HUES64 (cell line): Measurements from ENCODE around the gene IPO9.

Experiments used
- H3K27ac ChIP-seq: 2 replicates; pipeline ENCODE4 v1.7.0; 2013; ENCODE audit warnings: low read depth, low read length, inconsistent platforms
- H3K27me3 ChIP-seq: 2 replicates; pipeline ENCODE4 v1.6.1; 2013; ENCODE audit warnings: mild to moderate bottlenecking, low read length; ENCODE audit not compliant: insufficient read depth
- H3K36me3 ChIP-seq: 2 replicates; pipeline ENCODE4 v1.6.1; 2013; ENCODE audit warnings: mild to moderate bottlenecking, low read length; ENCODE audit not compliant: insufficient read depth
- H3K4me1 ChIP-seq: 2 replicates; pipeline ENCODE4 v1.6.1; 2013; ENCODE audit warnings: mild to moderate bottlenecking, low read length, moderate library complexity; ENCODE audit not compliant: insufficient read depth
- H3K4me3 ChIP-seq: 2 replicates; pipeline ENCODE4 v1.5.1; 2013; ENCODE audit warnings: mild to moderate bottlenecking, low read length, moderate library complexity
- H3K9ac ChIP-seq: 2 replicates; pipeline ENCODE4 v1.6.1; 2013; ENCODE audit warnings: mild to moderate bottlenecking, low read depth, low read length
- H3K9me3 ChIP-seq: 2 replicates; pipeline ENCODE4 v1.6.1; 2013; ENCODE audit warnings: low read depth, low read length; ENCODE audit not compliant: insufficient read depth
- WGBS: fragments of 150-250, 120-280 bp; methylation state at CpG from one replicate; pipeline ENCODE4 v1.1.7; 2013; ENCODE audit warnings: missing lambda C conversion rate; 5-methylcytosine and 5-hydroxymethylcytosine counted together

IPO9 gene

DNA sequence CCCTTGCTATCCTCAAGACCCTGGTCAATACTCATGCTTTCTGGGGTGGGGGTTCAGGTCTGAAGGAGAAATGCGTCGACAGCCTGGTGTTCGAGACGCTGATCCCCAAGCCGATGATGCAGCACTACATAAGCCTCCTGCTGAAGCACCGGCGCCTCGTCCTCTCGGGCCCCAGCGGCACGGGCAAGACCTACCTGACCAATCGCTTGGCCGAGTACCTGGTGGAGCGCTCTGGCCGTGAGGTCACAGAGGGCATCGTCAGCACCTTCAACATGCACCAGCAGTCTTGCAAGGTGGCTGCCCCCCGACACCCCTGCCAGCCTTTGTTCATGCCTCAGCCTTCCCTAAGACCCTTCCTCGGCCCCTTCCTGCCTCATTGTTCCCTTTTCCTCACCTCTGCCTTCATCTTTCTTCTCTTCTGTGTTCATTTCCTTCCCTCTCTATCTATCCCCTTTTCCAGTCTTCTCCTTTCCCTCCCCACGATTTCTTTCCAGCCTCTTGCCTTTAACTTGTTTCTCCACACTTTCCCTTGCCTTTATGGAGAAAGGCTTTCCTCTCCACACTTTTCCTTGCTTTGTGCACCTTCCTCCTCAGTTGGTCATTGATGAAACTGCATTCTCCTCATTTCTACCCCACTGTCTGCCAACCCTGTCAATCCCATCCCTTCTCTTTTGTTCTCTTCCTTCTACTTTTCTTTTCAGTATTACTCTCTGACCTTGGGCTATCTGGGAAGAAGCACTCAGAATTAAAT lies 18.3 kb upstream of the IPO9 start:
- Histone ChIP-seq H3K36me3 (peaks cover 89% of the 10 kb centered on the region), H3K9ac (no peak overlapping the region), H3K27ac (no peak overlapping the region), H3K4me3 (no peak overlapping the region), H3K4me1 (no peaks in the 10 kb centered on the region), H3K9me3 (no peaks in the 10 kb centered on the region), H3K27me3 (no peaks in the 10 kb centered on the region)
- WGBS = 93% methylated on average over 19 of the region's 19 CpGs

DNA sequence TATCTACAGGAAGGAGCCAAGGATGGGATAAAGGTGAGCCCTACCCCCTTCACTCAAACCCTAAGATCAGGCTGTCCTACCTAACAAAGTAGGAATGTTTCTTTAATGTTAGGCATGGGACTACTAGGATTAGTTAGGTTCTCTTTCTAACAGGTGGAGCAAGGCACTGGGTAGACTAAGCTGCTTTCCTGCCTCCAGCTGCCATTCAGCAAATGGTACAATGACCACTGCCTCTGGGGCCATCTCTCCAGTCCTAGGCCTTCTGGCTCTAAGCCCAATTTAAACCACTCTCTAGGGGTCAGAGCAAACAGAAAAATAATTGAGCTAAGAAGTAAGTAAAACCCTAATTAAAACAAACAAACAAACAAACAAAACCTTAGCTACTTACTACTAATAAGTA lies 15.7 kb upstream of the IPO9 start:
- H3K27ac ChIP-seq = no peak overlapping the region
- H3K36me3 ChIP-seq = peaks cover 88% of the 10 kb centered on the region
- H3K4me1 ChIP-seq = no peaks in the 10 kb centered on the region
- H3K4me3 ChIP-seq = no peak overlapping the region
- H3K9me3 ChIP-seq = no peaks in the 10 kb centered on the region
- H3K27me3 ChIP-seq = no peaks in the 10 kb centered on the region
- H3K9ac ChIP-seq = no peak overlapping the region

DNA sequence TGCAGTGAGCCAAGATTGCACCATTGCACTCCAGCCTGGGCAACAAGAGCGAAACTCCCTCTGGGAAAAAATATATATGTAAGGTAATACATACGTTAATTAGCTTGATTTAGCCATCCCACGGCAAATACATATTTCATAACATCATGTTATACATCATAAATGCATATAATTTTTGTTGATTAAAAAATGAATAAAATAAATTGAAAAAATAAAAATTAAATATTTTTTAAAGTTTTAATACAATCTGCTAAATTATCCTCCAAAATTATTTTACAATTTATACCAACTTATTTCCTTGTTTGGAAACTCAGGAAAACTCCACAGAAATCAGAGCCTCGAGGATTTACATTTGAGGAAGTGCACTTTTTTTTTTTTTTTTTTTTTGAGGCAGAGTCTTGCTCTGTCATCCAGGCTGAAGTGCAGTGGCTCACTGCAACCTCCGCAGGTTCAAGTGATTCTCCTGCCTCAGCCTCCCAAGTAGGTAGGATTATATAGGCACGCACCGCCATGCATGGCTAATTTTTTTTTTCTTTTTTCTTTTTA lies 12.6 kb upstream of the IPO9 start:
- Histone ChIP-seq H3K4me1 (no peaks in the 10 kb centered on the region), H3K27me3 (no peaks in the 10 kb centered on the region), H3K27ac (no peak overlapping the region), H3K4me3 (no peak overlapping the region), H3K9me3 (no peaks in the 10 kb centered on the region), H3K9ac (no peak overlapping the region), H3K36me3 (peaks cover 87% of the 10 kb centered on the region)
- WGBS = 98% methylated on average over 4 of the region's 7 CpGs

DNA sequence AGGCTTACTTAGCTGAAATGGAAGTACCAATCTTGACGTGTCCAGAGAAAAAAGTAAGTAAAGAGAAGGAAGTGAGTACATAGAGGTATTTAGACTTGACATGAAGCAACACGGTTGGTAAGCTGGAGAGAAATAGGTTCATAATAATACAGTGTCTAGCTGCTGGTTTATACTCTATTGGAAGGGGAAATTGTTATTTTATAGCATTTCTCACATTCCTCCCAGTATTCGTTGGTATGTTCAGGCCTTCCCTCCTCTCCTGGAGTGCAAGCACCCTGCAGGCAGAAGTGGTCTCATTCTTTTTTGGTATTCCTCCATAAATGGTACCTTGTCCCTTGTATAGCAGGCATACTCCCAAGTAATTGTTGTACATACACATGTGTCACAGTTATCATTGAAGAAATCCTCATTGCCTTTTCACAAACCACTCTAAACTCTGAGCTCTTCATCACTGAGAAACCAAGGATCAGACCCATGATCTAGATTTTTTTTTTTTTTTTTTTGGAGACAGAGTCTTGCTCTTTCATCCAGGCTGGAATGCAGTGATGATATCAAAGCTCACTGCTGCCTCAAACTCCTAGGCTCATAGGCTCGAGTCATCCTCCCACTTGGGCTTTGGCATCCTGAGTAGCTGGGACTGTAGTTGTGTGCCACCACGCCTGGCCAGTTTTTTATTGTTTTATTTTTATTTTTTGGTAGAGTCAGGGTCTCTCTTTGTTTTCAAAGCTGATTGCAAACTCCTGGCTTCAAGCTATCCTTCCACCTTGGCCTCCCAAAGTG lies 9.8 kb upstream of the IPO9 start:
- Histone ChIP-seq H3K4me3 (no peak overlapping the region), H3K4me1 (no peaks in the 10 kb centered on the region), H3K9me3 (no peaks in the 10 kb centered on the region), H3K9ac (no peak overlapping the region), H3K36me3 (peaks cover 74% of the 10 kb centered on the region), H3K27me3 (no peaks in the 10 kb centered on the region), H3K27ac (no peak overlapping the region)
- 87% methylated on average over 5 of the region's 5 CpGs for WGBS

DNA sequence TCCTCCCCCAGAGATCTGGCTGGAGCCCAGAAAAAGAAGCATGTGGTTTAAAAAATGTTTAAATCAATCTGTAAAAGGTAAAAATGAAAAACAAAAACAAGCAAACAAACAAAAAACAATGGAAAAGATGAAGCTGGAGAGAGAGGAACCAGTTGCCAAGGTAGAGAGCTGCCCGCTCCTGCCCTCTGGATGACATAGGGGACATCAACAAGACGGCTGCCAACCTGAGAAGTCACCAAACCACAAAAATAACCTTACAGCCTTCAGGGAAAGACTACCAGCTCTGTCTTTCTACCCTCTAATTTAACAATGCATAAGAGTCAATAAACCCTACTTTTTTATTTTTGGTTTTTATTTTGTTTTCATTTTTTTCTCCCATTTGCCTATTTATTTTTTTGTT lies 8.5 kb upstream of the IPO9 start:
- Histone ChIP-seq H3K9ac (no peak overlapping the region), H3K4me3 (no peak overlapping the region), H3K4me1 (no peaks in the 10 kb centered on the region), H3K36me3 (peaks cover 65% of the 10 kb centered on the region), H3K27ac (no peak overlapping the region), H3K27me3 (no peaks in the 10 kb centered on the region), H3K9me3 (no peaks in the 10 kb centered on the region)
- WGBS = 89% methylated on average over 2 of the region's 2 CpGs

DNA sequence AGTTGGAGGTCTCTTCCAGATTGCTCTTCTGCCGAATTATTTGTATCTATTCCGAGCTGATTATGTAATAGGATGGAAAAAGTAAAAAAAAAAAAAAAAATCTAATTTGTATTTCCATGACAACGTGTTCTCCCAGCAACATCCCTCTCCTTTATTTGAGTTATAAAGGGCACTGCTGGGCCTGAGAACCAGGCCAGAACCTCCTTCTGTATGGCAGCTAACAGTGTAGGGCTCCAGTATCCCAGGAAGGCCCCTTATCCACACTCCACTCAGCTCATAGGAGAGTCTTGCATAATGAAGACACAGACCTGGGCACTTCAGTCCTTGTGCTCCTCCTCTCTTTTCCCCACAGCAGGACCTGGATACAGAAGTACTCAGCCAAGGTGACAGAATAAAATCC lies 3.7 kb upstream of the IPO9 start:
- H3K27me3 ChIP-seq = no peaks in the 10 kb centered on the region
- WGBS = 80% methylated on average over 3 of the region's 3 CpGs
- no peak overlapping the region for H3K4me3 ChIP-seq
- H3K4me1 ChIP-seq = peaks cover 9% of the 10 kb centered on the region; the same call in 1 of the 2 replicates
- no peak overlapping the region for H3K9ac ChIP-seq
- no peaks in the 10 kb centered on the region for H3K9me3 ChIP-seq
- peaks cover 24% of the 10 kb centered on the region for H3K36me3 ChIP-seq
- H3K27ac ChIP-seq = no peak overlapping the region

DNA sequence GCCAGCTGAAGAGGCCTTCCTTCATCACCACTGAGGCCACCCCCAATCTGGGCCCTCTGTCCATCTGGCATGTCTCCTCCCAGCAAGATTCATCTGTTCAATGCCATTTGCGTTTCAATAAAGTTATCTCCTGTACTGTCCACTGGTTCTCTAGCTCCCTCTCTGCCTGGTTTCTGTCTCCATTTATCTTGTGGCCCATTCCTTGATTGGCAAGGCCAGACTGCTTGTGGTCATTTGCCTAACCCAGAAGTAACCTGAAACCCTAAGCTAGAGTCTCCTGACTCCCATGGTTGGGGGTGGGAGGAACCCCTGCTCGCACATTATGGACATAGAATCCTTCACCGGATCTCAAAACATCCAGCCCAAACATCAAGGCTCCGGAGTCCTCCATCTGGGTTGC lies 2.1 kb upstream of the IPO9 start:
- Histone ChIP-seq H3K4me3 (no peak overlapping the region), H3K9me3 (no peaks in the 10 kb centered on the region), H3K36me3 (peaks cover 8% of the 10 kb centered on the region; the same call in 1 of the 2 replicates), H3K27me3 (no peaks in the 10 kb centered on the region), H3K9ac (no peak overlapping the region), H3K4me1 (peaks cover 14% of the 10 kb centered on the region; the same call in 1 of the 2 replicates), H3K27ac (no peak overlapping the region)
- WGBS = 82% methylated on average over 4 of the region's 4 CpGs

DNA sequence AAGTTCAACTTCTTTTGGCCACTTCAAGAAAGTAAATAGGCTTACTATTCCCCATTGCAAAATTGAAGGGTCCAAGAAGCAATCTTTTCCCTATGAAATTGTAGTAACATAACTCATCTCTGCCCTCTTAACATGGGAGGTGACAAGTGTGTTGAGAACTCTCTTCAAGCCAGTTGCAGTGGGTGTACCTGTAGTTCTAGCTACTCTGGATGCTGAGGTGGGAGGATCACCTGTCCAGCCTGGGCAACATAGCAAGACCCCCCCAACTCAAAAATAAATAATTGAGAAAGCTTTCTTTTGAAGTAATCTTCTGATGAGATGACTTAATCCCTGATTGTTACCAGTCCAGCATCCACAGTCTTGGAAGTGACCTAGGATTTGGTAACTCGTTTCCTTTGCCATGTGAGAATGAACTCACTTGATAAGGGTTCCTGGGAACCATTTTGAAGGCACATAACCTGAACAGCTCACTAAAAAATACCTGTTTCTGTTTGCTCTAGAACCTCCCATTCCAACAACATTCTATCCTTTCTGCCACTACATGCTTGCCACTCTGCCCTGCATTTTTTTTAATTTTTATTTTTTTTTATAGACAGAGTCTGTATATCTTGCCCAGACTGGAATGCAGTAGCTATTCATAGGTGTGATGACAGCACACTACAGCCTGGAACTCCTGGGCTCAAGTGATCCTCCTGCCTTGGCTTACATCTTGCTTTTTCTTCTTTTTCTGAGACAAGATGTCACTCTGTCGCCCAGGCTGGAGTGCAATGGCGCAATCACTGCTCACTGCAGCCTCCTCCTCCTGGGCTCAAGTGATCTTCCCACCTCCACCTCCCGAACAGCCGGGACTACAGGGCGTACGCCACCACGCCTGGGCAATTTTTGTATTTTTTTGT lies 1.4 kb upstream of the IPO9 start:
- Histone ChIP-seq H3K9ac (no peak overlapping the region), H3K9me3 (no peaks in the 10 kb centered on the region), H3K4me1 (peaks cover 14% of the 10 kb centered on the region; the same call in 1 of the 2 replicates), H3K36me3 (peaks cover 6% of the 10 kb centered on the region; the same call in 1 of the 2 replicates), H3K27ac (no peak overlapping the region), H3K27me3 (no peaks in the 10 kb centered on the region), H3K4me3 (no peak overlapping the region)
- WGBS = 97% methylated on average over 8 of the region's 8 CpGs

DNA sequence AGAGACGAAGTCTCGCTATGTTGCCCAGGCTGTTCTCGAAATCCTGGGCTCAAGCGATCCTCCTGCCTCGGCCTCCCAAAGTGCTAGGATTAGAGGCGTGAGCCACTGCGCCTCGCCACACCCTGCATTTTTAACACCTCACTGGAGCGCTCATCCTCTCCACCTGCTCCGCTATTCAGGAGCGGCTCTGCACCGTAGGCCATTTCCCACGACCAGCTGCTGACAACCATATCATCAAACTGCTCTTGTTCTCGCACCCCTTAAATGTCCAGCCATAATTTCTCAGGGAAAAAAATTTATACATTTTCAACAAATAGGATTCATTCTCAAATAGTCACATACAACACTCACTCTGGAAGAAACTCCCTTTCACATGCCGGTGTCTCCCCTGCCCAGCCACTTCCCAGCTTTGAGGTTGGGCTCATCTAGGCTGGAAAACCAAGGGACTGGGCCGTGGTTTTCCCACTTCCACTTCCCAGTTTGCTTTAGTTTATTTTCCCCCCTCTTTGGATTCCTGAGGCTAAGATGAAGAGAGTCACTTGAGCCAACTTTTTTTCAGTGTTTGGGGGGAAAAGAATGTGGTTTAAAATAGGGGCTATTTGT lies 639 bp upstream of the IPO9 start:
- H3K36me3 ChIP-seq = peaks cover 1% of the 10 kb centered on the region; the same call in 1 of the 2 replicates
- H3K9me3 ChIP-seq = no peaks in the 10 kb centered on the region
- H3K27ac ChIP-seq = no peak overlapping the region
- WGBS = 93% methylated on average over 16 of the region's 16 CpGs
- H3K4me1 ChIP-seq = peaks cover 14% of the 10 kb centered on the region; the same call in 1 of the 2 replicates
- no peaks in the 10 kb centered on the region for H3K27me3 ChIP-seq
- H3K9ac ChIP-seq = no peak overlapping the region
- peak overlapping the region; percentile 99 for H3K4me3 ChIP-seq

DNA sequence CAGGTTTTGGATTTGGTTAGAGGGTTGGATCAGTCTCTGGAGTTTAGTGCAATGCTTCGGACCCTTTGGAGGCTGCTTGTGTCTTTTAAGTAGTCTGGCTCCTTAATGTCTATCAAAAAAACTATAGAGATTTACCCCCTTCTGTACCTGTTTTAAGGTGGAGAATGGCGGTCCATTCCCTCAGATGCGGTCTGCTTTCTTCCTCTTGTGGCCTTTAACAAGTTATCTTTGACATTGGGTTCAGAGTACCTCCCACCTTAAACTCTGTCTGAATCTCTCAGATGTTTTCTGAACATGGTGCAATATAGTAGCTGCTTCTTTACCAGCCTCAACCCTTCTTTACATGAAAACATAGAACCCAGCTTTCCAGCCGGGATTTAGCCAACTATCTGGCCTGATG lies 2.4 kb downstream of the IPO9 start:
- no peak overlapping the region for H3K4me3 ChIP-seq
- WGBS = 97% methylated on average over 4 of the region's 4 CpGs
- H3K9ac ChIP-seq = no peak overlapping the region

More for the DNA sequence above, 2.4 kb downstream of the IPO9 start:
- H3K36me3 ChIP-seq = peaks cover 12% of the 10 kb centered on the region
- H3K27me3 ChIP-seq = no peaks in the 10 kb centered on the region
- no peak overlapping the region for H3K27ac ChIP-seq
- no peaks in the 10 kb centered on the region for H3K9me3 ChIP-seq
- peaks cover 14% of the 10 kb centered on the region; the same call in 1 of the 2 replicates for H3K4me1 ChIP-seq
